IMR-90 (cell line): ENCODE measurements around the gene TRIM28.

ENCODE experiments used
- BHLHE40 ChIP-seq: fragments of 150-350 bp; IDR thresholded peaks from 2 replicates; pipeline ENCODE4 v1.6.1; 2016; ENCODE audit warnings: mild to moderate bottlenecking, low read depth, low read length
- FOS ChIP-seq: fragments of 150-350 bp; IDR thresholded peaks from 2 replicates; pipeline ENCODE4 v1.6.1; 2016; ENCODE audit warnings: low read depth, low read length
- MAFK ChIP-seq: IDR thresholded peaks from 2 replicates; pipeline ENCODE4 v1.6.1; 2012; ENCODE audit warnings: low read depth, low read length, improper control_type of control experiment
- MXI1 ChIP-seq: IDR thresholded peaks from 2 replicates; pipeline ENCODE4 v1.6.1; 2012; ENCODE audit warnings: low read depth, mild to moderate bottlenecking, low read length, moderate library complexity, borderline replicate concordance
- POLR2A ChIP-seq: IDR thresholded peaks from 2 replicates; pipeline ENCODE4 v1.6.1; 2012; ENCODE audit warnings: mild to moderate bottlenecking, low read depth, low read length
- RAD21 ChIP-seq: IDR thresholded peaks from 2 replicates; pipeline ENCODE4 v1.6.1; 2012; ENCODE audit warnings: low read length, improper control_type of control experiment
- RCOR1 ChIP-seq: IDR thresholded peaks from 2 replicates; pipeline ENCODE4 v1.6.1; 2012; ENCODE audit warnings: mild to moderate bottlenecking, low read length, improper control_type of control experiment; ENCODE audit not compliant: insufficient replicate concordance
- RFX5 ChIP-seq: IDR thresholded peaks from 2 replicates; pipeline ENCODE4 v1.8.0; 2012; ENCODE audit warnings: low read depth, mild to moderate bottlenecking, low read length, moderate library complexity
- SMC3 ChIP-seq: fragments of 150-350 bp; IDR thresholded peaks from 2 replicates; pipeline ENCODE4 v1.6.1; 2016; ENCODE audit warnings: low read depth, mild to moderate bottlenecking, antibody characterized with exemption, low read length, moderate library complexity
- TF ChIP-seq, protein P1 (sequence below): conservative IDR thresholded peaks from 2 replicates; pipeline ENCODE4 v1.5.1; 2012; ENCODE audit warnings: mild to moderate bottlenecking, low read depth, low read length, improper control_type of control experiment
- TF ChIP-seq, protein P2 (sequence below): fragments of 150-350 bp; IDR thresholded peaks from 2 replicates; pipeline ENCODE4 v1.6.1; 2017; ENCODE audit warnings: mild to moderate bottlenecking, antibody characterized with exemption, low read length, low read depth
- TF ChIP-seq, protein P3 (sequence below): fragments of 150-350 bp; IDR thresholded peaks from 2 replicates; pipeline ENCODE4 v1.6.1; 2016; ENCODE audit warnings: low read depth, mild to moderate bottlenecking, low read length, moderate library complexity, borderline replicate concordance

DNA sequence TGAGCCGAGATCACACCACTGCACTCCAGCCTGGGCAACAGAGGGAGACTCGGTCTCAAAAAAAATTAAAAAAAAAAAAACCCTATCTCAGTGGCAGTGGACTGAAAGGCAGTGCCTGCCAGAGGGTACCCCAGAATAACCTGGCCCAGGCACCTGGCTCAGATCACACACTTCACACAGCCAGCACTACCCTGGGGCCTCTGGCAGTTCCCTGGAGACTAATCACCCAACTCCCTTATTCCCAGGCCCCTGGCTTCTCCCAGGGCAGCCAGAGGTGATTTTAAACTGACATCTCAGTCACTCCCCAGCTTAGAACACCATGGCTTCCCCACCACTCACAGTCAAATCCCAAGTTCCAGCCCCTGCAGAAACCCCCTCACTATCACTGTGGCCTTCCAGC lies 28.6 kb upstream of the TRIM28 start:
- TF ChIP-seq, protein P1, sequence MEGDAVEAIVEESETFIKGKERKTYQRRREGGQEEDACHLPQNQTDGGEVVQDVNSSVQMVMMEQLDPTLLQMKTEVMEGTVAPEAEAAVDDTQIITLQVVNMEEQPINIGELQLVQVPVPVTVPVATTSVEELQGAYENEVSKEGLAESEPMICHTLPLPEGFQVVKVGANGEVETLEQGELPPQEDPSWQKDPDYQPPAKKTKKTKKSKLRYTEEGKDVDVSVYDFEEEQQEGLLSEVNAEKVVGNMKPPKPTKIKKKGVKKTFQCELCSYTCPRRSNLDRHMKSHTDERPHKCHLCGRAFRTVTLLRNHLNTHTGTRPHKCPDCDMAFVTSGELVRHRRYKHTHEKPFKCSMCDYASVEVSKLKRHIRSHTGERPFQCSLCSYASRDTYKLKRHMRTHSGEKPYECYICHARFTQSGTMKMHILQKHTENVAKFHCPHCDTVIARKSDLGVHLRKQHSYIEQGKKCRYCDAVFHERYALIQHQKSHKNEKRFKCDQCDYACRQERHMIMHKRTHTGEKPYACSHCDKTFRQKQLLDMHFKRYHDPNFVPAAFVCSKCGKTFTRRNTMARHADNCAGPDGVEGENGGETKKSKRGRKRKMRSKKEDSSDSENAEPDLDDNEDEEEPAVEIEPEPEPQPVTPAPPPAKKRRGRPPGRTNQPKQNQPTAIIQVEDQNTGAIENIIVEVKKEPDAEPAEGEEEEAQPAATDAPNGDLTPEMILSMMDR = no peak
- no peak for TF ChIP-seq FOS
- TF ChIP-seq, protein P2, sequence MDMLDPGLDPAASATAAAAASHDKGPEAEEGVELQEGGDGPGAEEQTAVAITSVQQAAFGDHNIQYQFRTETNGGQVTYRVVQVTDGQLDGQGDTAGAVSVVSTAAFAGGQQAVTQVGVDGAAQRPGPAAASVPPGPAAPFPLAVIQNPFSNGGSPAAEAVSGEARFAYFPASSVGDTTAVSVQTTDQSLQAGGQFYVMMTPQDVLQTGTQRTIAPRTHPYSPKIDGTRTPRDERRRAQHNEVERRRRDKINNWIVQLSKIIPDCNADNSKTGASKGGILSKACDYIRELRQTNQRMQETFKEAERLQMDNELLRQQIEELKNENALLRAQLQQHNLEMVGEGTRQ = no peak
- TF ChIP-seq RAD21 = no peak
- no peak for TF ChIP-seq BHLHE40
- no peak for TF ChIP-seq POLR2A
- no peak for TF ChIP-seq RFX5
- no peak for TF ChIP-seq RCOR1
- TF ChIP-seq SMC3 = no peak
- TF ChIP-seq MAFK = no peak
- TF ChIP-seq, protein P3, sequence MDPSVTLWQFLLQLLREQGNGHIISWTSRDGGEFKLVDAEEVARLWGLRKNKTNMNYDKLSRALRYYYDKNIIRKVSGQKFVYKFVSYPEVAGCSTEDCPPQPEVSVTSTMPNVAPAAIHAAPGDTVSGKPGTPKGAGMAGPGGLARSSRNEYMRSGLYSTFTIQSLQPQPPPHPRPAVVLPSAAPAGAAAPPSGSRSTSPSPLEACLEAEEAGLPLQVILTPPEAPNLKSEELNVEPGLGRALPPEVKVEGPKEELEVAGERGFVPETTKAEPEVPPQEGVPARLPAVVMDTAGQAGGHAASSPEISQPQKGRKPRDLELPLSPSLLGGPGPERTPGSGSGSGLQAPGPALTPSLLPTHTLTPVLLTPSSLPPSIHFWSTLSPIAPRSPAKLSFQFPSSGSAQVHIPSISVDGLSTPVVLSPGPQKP = no peak
- TF ChIP-seq MXI1 = no peak
